ENCODE measurements around the gene CHD6. TPM values are rescaled to one million over a fixed set of nuclear protein-coding genes. Genes with fewer than 3 reads are reported as not detected.

The CHD6 gene
- total and polyA plus RNA-seq, 12 donors, result 9.2 to 56.8 (median 41.7) TPM

DNA sequence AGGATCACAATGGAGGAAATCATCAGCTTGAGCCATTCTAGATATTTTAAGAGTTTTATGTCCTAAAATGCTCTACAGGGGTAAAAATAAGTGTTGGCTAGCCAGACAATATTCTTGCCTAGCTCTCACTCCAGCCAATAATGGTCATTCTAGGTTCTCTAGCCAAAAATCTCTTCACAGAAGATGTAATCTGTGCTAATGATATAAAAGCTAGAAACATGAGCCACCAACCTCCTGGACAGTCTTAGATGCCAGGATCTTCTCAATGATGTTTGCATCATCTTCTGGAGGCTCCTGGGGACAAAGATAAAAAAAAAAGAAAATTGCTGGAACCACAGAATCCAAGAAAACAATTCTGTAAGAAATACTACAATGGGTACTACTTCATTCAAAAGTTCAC lies 119.1 kb downstream of the CHD6 start:
- no peaks in the 10 kb centered on the region for H3K36me3 ChIP-seq (replicated peaks in 1 of 2)
- no peak for DNase-seq
- intact Hi-C loops (cut with DNase I), result no loop called here
- no peaks in the 10 kb centered on the region for H3K27me3 ChIP-seq
- H3K9me3 ChIP-seq (replicated peaks in 1 of 3), result no peaks in the 10 kb centered on the region
- no peaks in the 10 kb centered on the region for H3K4me1 ChIP-seq (replicated peaks in 1 of 2)
- TF ChIP-seq CTCF (IDR thresholded peaks at IDR 0.05), result no peak
- TF ChIP-seq POLR2A (IDR thresholded peaks at IDR 0.05), result no peak
- H3K27ac ChIP-seq, result no peak overlapping the region
- no peak overlapping the region for H3K4me3 ChIP-seq

DNA sequence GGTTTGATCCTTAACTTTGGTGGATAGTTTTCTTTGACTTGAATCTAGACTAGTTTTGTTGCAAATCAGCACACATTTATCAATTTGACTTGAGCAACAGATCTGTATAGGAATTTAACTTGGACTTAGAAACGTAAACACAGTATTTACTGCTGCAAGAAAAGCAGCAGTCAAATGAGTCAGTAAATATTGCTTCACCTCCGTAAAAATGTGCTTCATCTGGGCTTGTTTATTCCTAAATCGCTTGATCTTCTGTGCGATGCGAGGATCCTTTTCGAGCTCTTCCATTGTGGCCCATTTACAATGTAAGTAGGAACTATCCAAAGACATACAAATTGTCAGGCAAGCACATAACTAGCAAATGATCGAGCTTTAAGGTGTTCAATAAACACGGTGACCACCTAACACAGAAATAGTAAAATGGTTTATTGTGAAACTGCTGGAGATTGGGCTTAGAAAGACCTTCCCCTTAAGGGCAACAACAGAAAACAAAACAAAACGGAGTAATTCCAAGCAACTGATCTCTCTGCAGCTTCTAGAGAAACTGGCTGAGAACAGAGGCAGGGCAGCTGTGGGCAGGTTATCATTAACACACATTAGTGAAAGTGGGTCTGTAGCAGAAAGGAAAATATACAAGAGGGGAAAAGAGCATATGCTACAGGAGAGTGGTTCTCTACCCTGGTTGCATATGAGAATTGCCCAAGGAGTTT lies 120.8 kb downstream of the CHD6 start:
- Histone ChIP-seq H3K36me3 (replicated peaks in 1 of 2) (peaks cover 0 to 4% of the 10 kb centered on the region in 2 donors), H3K4me1 (replicated peaks in 1 of 2) (no peaks in the 10 kb centered on the region), H3K9me3 (replicated peaks in 1 of 3) (no peaks in the 10 kb centered on the region), H3K27ac (no peak overlapping the region), H3K27me3 (no peaks in the 10 kb centered on the region), H3K4me3 (no peak overlapping the region)
- 95 to 98% (median 96%) methylated on average over 9 of the region's 9 CpGs for WGBS, 4 donors
- DNase-seq, result no peak
- intact Hi-C loops (cut with DNase I), result no loop called here
- TF ChIP-seq POLR2A (IDR thresholded peaks at IDR 0.05), result no peak
- no peak for TF ChIP-seq CTCF (IDR thresholded peaks at IDR 0.05)

DNA sequence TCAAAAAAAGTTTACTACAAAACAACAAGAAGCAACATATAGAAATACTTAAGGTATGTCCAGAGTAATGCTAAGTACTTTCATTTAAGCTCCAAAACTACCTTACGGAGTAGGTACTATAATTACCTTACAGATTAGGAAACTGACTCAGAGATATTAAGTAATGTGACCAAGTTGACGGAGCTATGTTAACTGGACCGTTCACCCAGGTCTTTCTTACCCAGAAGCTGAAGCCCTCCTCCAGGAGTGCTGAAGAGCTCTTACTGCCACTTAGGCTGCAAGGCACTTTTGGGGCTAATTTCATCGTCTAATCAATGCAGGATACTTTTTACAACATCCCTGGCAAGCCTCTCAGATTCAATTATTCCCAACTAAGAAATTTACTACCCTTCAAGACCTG lies 123.7 kb downstream of the CHD6 start:
- no peak overlapping the region for H3K4me3 ChIP-seq
- WGBS, 4 donors, result 83 to 93% (median 90%) methylated on average over 4 of the region's 4 CpGs
- no peak for TF ChIP-seq POLR2A (IDR thresholded peaks at IDR 0.05)
- TF ChIP-seq CTCF (IDR thresholded peaks at IDR 0.05), result no peak
- H3K27ac ChIP-seq, result no peak overlapping the region
- intact Hi-C loops (cut with DNase I), result no loop called here
- H3K27me3 ChIP-seq, result no peaks in the 10 kb centered on the region
- H3K36me3 ChIP-seq (replicated peaks in 1 of 2), result peaks cover 0 to 30% of the 10 kb centered on the region in 2 donors
- H3K9me3 ChIP-seq (replicated peaks in 1 of 3), result no peaks in the 10 kb centered on the region
- DNase-seq, result no peak
- H3K4me1 ChIP-seq (replicated peaks in 1 of 2), result no peaks in the 10 kb centered on the region

DNA sequence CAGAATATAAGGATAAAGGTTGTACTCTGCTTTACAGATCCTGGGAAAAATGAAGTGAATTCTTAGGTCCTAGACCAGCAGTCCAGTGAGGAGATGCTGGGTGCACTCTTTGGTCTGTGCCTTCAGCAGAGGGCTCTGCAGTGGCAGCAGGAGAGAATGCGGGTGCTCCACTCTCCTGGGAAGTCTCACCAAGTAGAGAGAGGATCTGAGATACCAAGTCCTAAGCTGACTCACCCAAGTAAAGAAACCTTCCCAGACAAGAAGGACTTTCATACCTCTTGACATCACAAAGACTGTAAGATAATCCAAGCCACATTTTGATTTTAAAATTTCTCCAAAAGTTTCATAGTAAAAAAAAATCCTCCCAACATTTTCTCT lies 134.6 kb downstream of the CHD6 start:
- Histone ChIP-seq H3K9me3 (replicated peaks in 1 of 3) (peaks cover 0 to 4% (median 0%) of the 10 kb centered on the region in 3 donors), H3K36me3 (replicated peaks in 1 of 2) (peaks cover 0 to 48% of the 10 kb centered on the region in 2 donors), H3K27ac (no peak overlapping the region), H3K27me3 (no peaks in the 10 kb centered on the region), H3K4me1 (replicated peaks in 1 of 2) (no peaks in the 10 kb centered on the region), H3K4me3 (no peak overlapping the region)
- intact Hi-C loops (cut with DNase I), result no loop called here
- WGBS, 4 donors, result 60 to 100% (median 95%) methylated on average over 1 of the region's 1 CpG
- no peak for DNase-seq
- no peak for TF ChIP-seq POLR2A (IDR thresholded peaks at IDR 0.05)
- TF ChIP-seq CTCF (IDR thresholded peaks at IDR 0.05), result no peak

All from adrenal gland (tissue), 12 donors.